ENCODE measurements around the gene CTLA4. TPM values are rescaled to one million over a fixed set of nuclear protein-coding genes. Genes with fewer than 3 reads are reported as not detected.
"Not testable (repeated sequence)": the region's sequence is repeated elsewhere in the genome, so short reads cannot be mapped to it uniquely, and the experiment has no call there.

Gene CTLA4
- total and polyA plus RNA-seq, 9 of the 15 experiments (the other 6 are each of a cell fraction or from before 2014, with no cell fraction given), result 0.10 to 0.22 (median 0.11) TPM; not detected in 4

- TF ChIP-seq RNF219 (CRISPR knock-in tag; IDR thresholded peaks at IDR 0.05), result no peak
- TF ChIP-seq CTCF (IDR thresholded peaks at IDR 0.05 in 2 of 3, conservative IDR thresholded peaks at IDR 0.05 in 1 of 3; ENCODE audit: insufficient read depth in 2 of 3, low read depth in 1 of 3, low read length in 3 of 3), result no peak
- TF ChIP-seq EP300 (IDR thresholded peaks at IDR 0.05; ENCODE audit: low read length), result no peak
- TF ChIP-seq ZNF184 (CRISPR knock-in tag; IDR thresholded peaks at IDR 0.05), result no peak
- TF ChIP-seq NFE2L1 (tag; IDR thresholded peaks at IDR 0.05; ENCODE audit: borderline replicate concordance, low read depth), result no peak
- TF ChIP-seq TOE1 (IDR thresholded peaks at IDR 0.05; ENCODE audit: borderline replicate concordance), result no peak
- no peak for TF ChIP-seq TOE1 (CRISPR knock-in tag; IDR thresholded peaks at IDR 0.05; ENCODE audit: borderline replicate concordance, low read depth)
- TF ChIP-seq CLOCK (CRISPR knock-in tag; IDR thresholded peaks at IDR 0.05; ENCODE audit: borderline replicate concordance), result no peak
- no peak for TF ChIP-seq USF2 (CRISPR knock-in tag; IDR thresholded peaks at IDR 0.05)
- no peak for TF ChIP-seq SMARCA4 (IDR thresholded peaks at IDR 0.05)
- TF ChIP-seq CREB3L1 (IDR thresholded peaks at IDR 0.05; ENCODE audit: borderline replicate concordance, low read depth), result no peak
Observed at GRCh38 chr2:203880557-203881125, 13.1 kb downstream of the CTLA4 start (continued).

GRCh38 chr2:203881185-203881584 lies 13.6 kb downstream of the CTLA4 start:
- DNase-seq (ENCODE audit: extremely low read depth in 1 of 4, low spot score in 3 of 4); ATAC-seq; H3K9me1 ChIP-seq (ENCODE audit: control insufficient read depth, insufficient read depth, low read length); H3K9ac ChIP-seq (ENCODE audit: insufficient read depth in 1 of 2, low read depth in 2 of 2, low read length in 2 of 2); H3K4me1 ChIP-seq (replicated peaks in 1 of 2; ENCODE audit: control insufficient read depth in 2 of 2, insufficient read depth in 2 of 2, low read length in 2 of 2); POLR2A ChIA-PET; H3K27ac ChIP-seq (ENCODE audit: extremely low read depth, low read depth, low read length); intact Hi-C loops (cut with micrococcal nuclease); H3K27me3 ChIP-seq (ENCODE audit: control insufficient read depth in 2 of 2, insufficient read depth in 2 of 2, low read length in 2 of 2); H3K4me3 ChIP-seq; in situ Hi-C loops (cut with MboI); H3K9me3 ChIP-seq (replicated peaks; ENCODE audit: control insufficient read depth, insufficient read depth, low read depth, low read length); H2AFZ ChIP-seq (ENCODE audit: low read depth, low read length); CTCF ChIA-PET (ENCODE audit: low intra/inter-chr PET ratio); BruUV-seq (replicated peaks); H4K20me1 ChIP-seq (replicated peaks; ENCODE audit: control insufficient read depth, insufficient read depth, low read length); H3K4me2 ChIP-seq (ENCODE audit: insufficient read depth, low read length); H3K79me2 ChIP-seq (ENCODE audit: control insufficient read depth, insufficient read depth, low read length); FAIRE-seq; H3K36me3 ChIP-seq (ENCODE audit: control insufficient read depth, insufficient read depth, low read length): not testable (repeated sequence)
- 0% methylated on average over 1 of the region's 3 CpGs for WGBS (ENCODE audit: insufficient coverage, low coverage, missing lambda C conversion rate)
